Measurements from ENCODE around the gene ERICH6.
"Not testable (repeated sequence)": the region's sequence is repeated elsewhere in the genome, so short reads cannot be mapped to it uniquely, and the experiment has no call there.

ERICH6 gene

GRCh38 chr3:150635076-150635475 is 68.6 kb downstream of the ERICH6 start:
- H3K4me3 ChIP-seq (ENCODE audit: low read length in 2 of 2): no peak overlapping the region
- H3K27me3 ChIP-seq (ENCODE audit: control insufficient read depth in 1 of 2, insufficient read depth in 2 of 2, low read length in 2 of 2): no peaks in the 10 kb centered on the region
- H3K4me1 ChIP-seq (ENCODE audit: control insufficient read depth, insufficient read depth, low read length): no peaks in the 10 kb centered on the region
- H3K36me3 ChIP-seq (ENCODE audit: control insufficient read depth in 2 of 2, insufficient read depth in 2 of 2, low read length in 2 of 2): peaks cover 8 to 12% of the 10 kb centered on the region in 2 donors
- H3K9ac ChIP-seq (ENCODE audit: low read length in 2 of 2): no peak overlapping the region
- H3K9me3 ChIP-seq (ENCODE audit: control insufficient read depth in 2 of 2, low read length in 2 of 2): no peaks in the 10 kb centered on the region
- H3K27ac ChIP-seq (ENCODE audit: low read length): no peak overlapping the region

DNA sequence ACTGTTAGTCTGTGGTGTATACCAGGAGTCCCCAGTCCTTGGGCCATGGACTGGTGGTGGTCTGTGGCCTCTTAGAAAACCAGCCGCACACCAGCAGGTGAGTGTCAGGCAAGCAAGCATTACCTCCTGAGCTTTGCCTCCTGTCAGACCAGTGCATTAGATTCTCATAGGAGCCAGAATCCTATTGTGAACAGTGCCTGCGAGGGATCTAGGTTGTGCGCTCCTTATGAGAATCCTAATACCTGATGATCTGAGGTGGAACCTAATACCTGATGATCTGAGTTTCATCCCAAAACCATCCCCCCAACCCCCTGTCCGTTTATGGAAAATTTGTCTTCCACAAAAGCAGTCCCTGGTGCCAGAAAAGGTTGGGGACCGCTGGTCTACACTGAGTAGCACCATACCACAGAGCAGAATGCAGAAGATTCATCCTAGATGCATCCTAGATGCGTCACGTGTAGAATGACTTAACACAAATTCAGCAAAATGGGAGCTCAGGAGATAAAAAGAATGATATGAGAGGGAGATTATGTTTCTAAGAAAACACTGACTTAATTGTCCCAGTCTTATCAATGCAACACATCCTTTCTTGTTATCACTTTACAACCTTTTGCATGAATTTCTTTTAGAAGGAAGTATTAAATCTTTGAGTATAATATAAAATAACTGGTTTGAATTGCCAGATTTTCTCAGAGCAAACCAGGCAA is 72.1 kb downstream of the ERICH6 start:
- Histone ChIP-seq H3K9me3 (ENCODE audit: control insufficient read depth in 2 of 2, low read length in 2 of 2) (no peaks in the 10 kb centered on the region), H3K4me3 (ENCODE audit: low read length in 2 of 2) (no peak overlapping the region), H3K4me1 (ENCODE audit: control insufficient read depth, insufficient read depth, low read length) (no peaks in the 10 kb centered on the region), H3K36me3 (ENCODE audit: control insufficient read depth in 2 of 2, insufficient read depth in 2 of 2, low read length in 2 of 2) (peaks cover 14 to 21% of the 10 kb centered on the region in 2 donors), H3K27me3 (ENCODE audit: control insufficient read depth in 1 of 2, insufficient read depth in 2 of 2, low read length in 2 of 2) (no peaks in the 10 kb centered on the region), H3K27ac (ENCODE audit: low read length) (no peak overlapping the region), H3K9ac (ENCODE audit: low read length in 2 of 2) (no peak overlapping the region)

DNA sequence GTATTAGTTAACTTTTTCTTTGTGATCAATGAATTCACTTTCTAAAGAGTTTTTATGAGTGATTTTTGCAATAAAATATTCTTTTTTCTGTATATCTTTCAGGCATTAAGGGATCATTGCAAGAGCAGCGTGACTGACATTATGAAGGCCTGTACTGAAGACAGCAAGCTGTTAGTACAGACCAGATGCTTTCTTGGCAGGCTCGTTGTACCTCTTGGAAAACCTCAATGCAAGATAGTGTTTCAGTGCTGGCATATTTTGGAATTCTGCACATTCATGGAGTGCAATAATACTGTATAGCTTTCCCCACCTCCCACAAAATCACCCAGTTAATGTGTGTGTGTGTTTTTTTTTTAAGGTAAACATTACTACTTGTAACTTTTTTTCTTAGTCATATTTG is 76.2 kb downstream of the ERICH6 start:
- no peak overlapping the region for H3K27ac ChIP-seq (ENCODE audit: low read length)
- H3K4me1 ChIP-seq (ENCODE audit: control insufficient read depth, insufficient read depth, low read length): no peaks in the 10 kb centered on the region
- H3K9ac ChIP-seq (ENCODE audit: low read length in 2 of 2): no peak overlapping the region
- no peaks in the 10 kb centered on the region for H3K9me3 ChIP-seq (ENCODE audit: control insufficient read depth in 2 of 2, low read length in 2 of 2)
- no peaks in the 10 kb centered on the region for H3K27me3 ChIP-seq (ENCODE audit: control insufficient read depth in 1 of 2, insufficient read depth in 2 of 2, low read length in 2 of 2)
- no peak overlapping the region for H3K4me3 ChIP-seq (ENCODE audit: low read length in 2 of 2)
- peaks cover 21 to 33% of the 10 kb centered on the region in 2 donors for H3K36me3 ChIP-seq (ENCODE audit: control insufficient read depth in 2 of 2, insufficient read depth in 2 of 2, low read length in 2 of 2)

GRCh38 chr3:150626148-150626930 is 77.4 kb downstream of the ERICH6 start:
- Histone ChIP-seq H3K4me3 (ENCODE audit: low read length in 2 of 2) (no peak overlapping the region), H3K27me3 (ENCODE audit: control insufficient read depth in 1 of 2, insufficient read depth in 2 of 2, low read length in 2 of 2) (no peaks in the 10 kb centered on the region), H3K27ac (ENCODE audit: low read length) (no peak overlapping the region), H3K36me3 (ENCODE audit: control insufficient read depth in 2 of 2, insufficient read depth in 2 of 2, low read length in 2 of 2) (peaks cover 16 to 29% of the 10 kb centered on the region in 2 donors), H3K4me1 (ENCODE audit: control insufficient read depth, insufficient read depth, low read length) (no peaks in the 10 kb centered on the region), H3K9me3 (ENCODE audit: control insufficient read depth in 2 of 2, low read length in 2 of 2) (no peaks in the 10 kb centered on the region), H3K9ac (ENCODE audit: low read length in 2 of 2) (no peak overlapping the region)

DNA sequence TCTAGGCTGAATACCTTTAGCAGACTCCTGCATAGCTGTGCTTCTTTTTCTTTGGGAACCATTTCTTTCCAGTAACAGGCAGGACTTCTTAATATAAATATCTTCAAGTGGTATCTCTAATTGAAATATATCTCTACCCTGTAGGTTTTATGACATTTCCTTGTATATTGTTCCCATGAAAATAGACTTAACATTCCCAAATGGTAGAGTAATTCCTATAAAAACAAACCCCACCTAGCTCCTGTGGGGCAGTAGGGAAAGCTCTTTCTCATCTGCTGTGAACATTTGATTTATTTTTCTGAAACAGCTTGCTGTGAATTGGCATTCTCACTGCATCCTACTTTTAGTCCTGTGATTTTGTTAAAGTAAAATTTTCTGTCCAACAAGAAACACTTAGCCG is 79.8 kb downstream of the ERICH6 start:
- H3K9me3 ChIP-seq (ENCODE audit: control insufficient read depth in 2 of 2, low read length in 2 of 2): no peaks in the 10 kb centered on the region
- H3K36me3 ChIP-seq (ENCODE audit: control insufficient read depth in 2 of 2, insufficient read depth in 2 of 2, low read length in 2 of 2): peaks cover 13 to 19% of the 10 kb centered on the region in 2 donors
- H3K27ac ChIP-seq (ENCODE audit: low read length): no peak overlapping the region
- no peaks in the 10 kb centered on the region for H3K27me3 ChIP-seq (ENCODE audit: control insufficient read depth in 1 of 2, insufficient read depth in 2 of 2, low read length in 2 of 2)
- H3K4me3 ChIP-seq (ENCODE audit: low read length in 2 of 2): no peak overlapping the region
- no peaks in the 10 kb centered on the region for H3K4me1 ChIP-seq (ENCODE audit: control insufficient read depth, insufficient read depth, low read length)
- H3K9ac ChIP-seq (ENCODE audit: low read length in 2 of 2): no peak overlapping the region

GRCh38 chr3:150622955-150623354 is 80.8 kb downstream of the ERICH6 start:
- not testable (repeated sequence) for H3K9me3 ChIP-seq (ENCODE audit: control insufficient read depth in 2 of 2, low read length in 2 of 2); H3K9ac ChIP-seq (ENCODE audit: low read length in 2 of 2); H3K27me3 ChIP-seq (ENCODE audit: control insufficient read depth in 1 of 2, insufficient read depth in 2 of 2, low read length in 2 of 2); H3K4me3 ChIP-seq (ENCODE audit: low read length in 2 of 2); H3K27ac ChIP-seq (ENCODE audit: low read length); H3K4me1 ChIP-seq (ENCODE audit: control insufficient read depth, insufficient read depth, low read length)
- H3K36me3 ChIP-seq (ENCODE audit: control insufficient read depth in 2 of 2, insufficient read depth in 2 of 2, low read length in 2 of 2): peaks cover 13 to 16% of the 10 kb centered on the region in 2 donors

- Histone ChIP-seq H3K27ac (ENCODE audit: low read length) (no peak overlapping the region), H3K4me1 (ENCODE audit: control insufficient read depth, insufficient read depth, low read length) (no peaks in the 10 kb centered on the region), H3K9me3 (ENCODE audit: control insufficient read depth in 2 of 2, low read length in 2 of 2) (no peaks in the 10 kb centered on the region), H3K36me3 (ENCODE audit: control insufficient read depth in 2 of 2, insufficient read depth in 2 of 2, low read length in 2 of 2) (peaks cover 0 to 2% of the 10 kb centered on the region in 2 donors), H3K9ac (ENCODE audit: low read length in 2 of 2) (no peak overlapping the region), H3K27me3 (ENCODE audit: control insufficient read depth in 1 of 2, insufficient read depth in 2 of 2, low read length in 2 of 2) (no peaks in the 10 kb centered on the region), H3K4me3 (ENCODE audit: low read length in 2 of 2) (no peak overlapping the region)
These were observed 83.6 kb downstream of the ERICH6 start for GRCh38 chr3:150620002-150620689.

GRCh38 chr3:150613709-150614480 is 89.8 kb downstream of the ERICH6 start:
- H3K27ac ChIP-seq (ENCODE audit: low read length): no peak overlapping the region
- H3K27me3 ChIP-seq (ENCODE audit: control insufficient read depth in 1 of 2, insufficient read depth in 2 of 2, low read length in 2 of 2): no peaks in the 10 kb centered on the region
- H3K4me3 ChIP-seq (ENCODE audit: low read length in 2 of 2): no peak overlapping the region
- H3K9me3 ChIP-seq (ENCODE audit: control insufficient read depth in 2 of 2, low read length in 2 of 2): no peaks in the 10 kb centered on the region
- peaks cover 0 to 3% of the 10 kb centered on the region in 2 donors for H3K36me3 ChIP-seq (ENCODE audit: control insufficient read depth in 2 of 2, insufficient read depth in 2 of 2, low read length in 2 of 2)
- H3K9ac ChIP-seq (ENCODE audit: low read length in 2 of 2): no peak overlapping the region
- H3K4me1 ChIP-seq (ENCODE audit: control insufficient read depth, insufficient read depth, low read length): no peaks in the 10 kb centered on the region

GRCh38 chr3:150613034-150613433 is 90.7 kb downstream of the ERICH6 start:
- Histone ChIP-seq H3K9ac (ENCODE audit: low read length in 2 of 2) (no peak overlapping the region), H3K4me3 (ENCODE audit: low read length in 2 of 2) (no peak overlapping the region), H3K27me3 (ENCODE audit: control insufficient read depth in 1 of 2, insufficient read depth in 2 of 2, low read length in 2 of 2) (no peaks in the 10 kb centered on the region), H3K27ac (ENCODE audit: low read length) (no peak overlapping the region), H3K4me1 (ENCODE audit: control insufficient read depth, insufficient read depth, low read length) (no peaks in the 10 kb centered on the region), H3K36me3 (ENCODE audit: control insufficient read depth in 2 of 2, insufficient read depth in 2 of 2, low read length in 2 of 2) (peaks cover 0 to 3% of the 10 kb centered on the region in 2 donors), H3K9me3 (ENCODE audit: control insufficient read depth in 2 of 2, low read length in 2 of 2) (no peaks in the 10 kb centered on the region)

- H3K27me3 ChIP-seq (ENCODE audit: control insufficient read depth in 1 of 2, insufficient read depth in 2 of 2, low read length in 2 of 2): no peaks in the 10 kb centered on the region
- H3K27ac ChIP-seq (ENCODE audit: low read length): no peak overlapping the region
- H3K4me1 ChIP-seq (ENCODE audit: control insufficient read depth, insufficient read depth, low read length): no peaks in the 10 kb centered on the region
- no peaks in the 10 kb centered on the region for H3K9me3 ChIP-seq (ENCODE audit: control insufficient read depth in 2 of 2, low read length in 2 of 2)
- no peak overlapping the region for H3K4me3 ChIP-seq (ENCODE audit: low read length in 2 of 2)
- no peak overlapping the region for H3K9ac ChIP-seq (ENCODE audit: low read length in 2 of 2)
- H3K36me3 ChIP-seq (ENCODE audit: control insufficient read depth in 2 of 2, insufficient read depth in 2 of 2, low read length in 2 of 2): peaks cover 0 to 3% of the 10 kb centered on the region in 2 donors
These were observed 91.2 kb downstream of the ERICH6 start for GRCh38 chr3:150612494-150612893.
